Measurements from ENCODE around the gene RIC3.

Gene RIC3

DNA sequence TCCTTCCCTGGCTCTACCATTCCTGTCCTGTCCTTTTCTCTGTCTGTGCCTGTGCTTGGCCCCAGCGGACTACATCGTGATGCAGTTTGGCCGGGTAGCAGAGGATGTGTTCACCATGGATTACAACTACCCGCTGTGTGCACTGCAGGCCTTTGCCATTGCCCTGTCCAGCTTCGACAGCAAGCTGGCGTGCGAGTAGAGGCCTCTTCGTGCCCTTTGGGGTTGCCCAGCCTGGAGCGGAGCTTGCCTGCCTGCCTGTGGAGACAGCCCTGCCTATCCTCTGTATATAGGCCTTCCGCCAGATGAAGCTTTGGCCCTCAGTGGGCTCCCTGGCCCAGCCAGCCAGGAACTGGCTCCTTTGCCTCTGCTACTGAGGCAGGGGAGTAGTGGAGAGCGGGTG, 67.4 kb downstream of the RIC3 start:
- H3K4me1 ChIP-seq (ENCODE audit: insufficient read depth, low read length, severe bottlenecking) = no peaks in the 10 kb centered on the region
- H3K4me3 ChIP-seq (ENCODE audit: low read depth, low read length, poor library complexity, severe bottlenecking) = no peak overlapping the region
- no peaks in the 10 kb centered on the region for H3F3A ChIP-seq (ENCODE audit: insufficient read depth, low read length)
- no peak overlapping the region for H3K27ac ChIP-seq (ENCODE audit: low read depth, low read length, poor library complexity, severe bottlenecking)
- peaks cover 7% of the 10 kb centered on the region; the same call in 1 of the 2 replicates for H3K27me3 ChIP-seq (ENCODE audit: insufficient read depth, low read length)
- no peaks in the 10 kb centered on the region for H4K20me1 ChIP-seq (ENCODE audit: insufficient read depth, low read length)
- no peak overlapping the region for H3K4me2 ChIP-seq (ENCODE audit: low read length)
- no peaks in the 10 kb centered on the region for H3K9me3 ChIP-seq (ENCODE audit: low read length)
- no peaks in the 10 kb centered on the region for H3K36me3 ChIP-seq (ENCODE audit: insufficient read depth, low read length)
- H3K9ac ChIP-seq (ENCODE audit: low read length) = no peak overlapping the region
- TF ChIP-seq, protein P1, sequence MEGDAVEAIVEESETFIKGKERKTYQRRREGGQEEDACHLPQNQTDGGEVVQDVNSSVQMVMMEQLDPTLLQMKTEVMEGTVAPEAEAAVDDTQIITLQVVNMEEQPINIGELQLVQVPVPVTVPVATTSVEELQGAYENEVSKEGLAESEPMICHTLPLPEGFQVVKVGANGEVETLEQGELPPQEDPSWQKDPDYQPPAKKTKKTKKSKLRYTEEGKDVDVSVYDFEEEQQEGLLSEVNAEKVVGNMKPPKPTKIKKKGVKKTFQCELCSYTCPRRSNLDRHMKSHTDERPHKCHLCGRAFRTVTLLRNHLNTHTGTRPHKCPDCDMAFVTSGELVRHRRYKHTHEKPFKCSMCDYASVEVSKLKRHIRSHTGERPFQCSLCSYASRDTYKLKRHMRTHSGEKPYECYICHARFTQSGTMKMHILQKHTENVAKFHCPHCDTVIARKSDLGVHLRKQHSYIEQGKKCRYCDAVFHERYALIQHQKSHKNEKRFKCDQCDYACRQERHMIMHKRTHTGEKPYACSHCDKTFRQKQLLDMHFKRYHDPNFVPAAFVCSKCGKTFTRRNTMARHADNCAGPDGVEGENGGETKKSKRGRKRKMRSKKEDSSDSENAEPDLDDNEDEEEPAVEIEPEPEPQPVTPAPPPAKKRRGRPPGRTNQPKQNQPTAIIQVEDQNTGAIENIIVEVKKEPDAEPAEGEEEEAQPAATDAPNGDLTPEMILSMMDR (IDR thresholded peaks at IDR 0.05; ENCODE audit: low read length) = no peak
- no peak for TF ChIP-seq EZH2 (IDR thresholded peaks at IDR 0.05; ENCODE audit: borderline replicate concordance, low read length)
- H3K9me2 ChIP-seq (ENCODE audit: low read depth, low read length) = no peaks in the 10 kb centered on the region
- no peak overlapping the region for H2AFZ ChIP-seq (ENCODE audit: low read length)
- no peaks in the 10 kb centered on the region for H3K79me2 ChIP-seq (ENCODE audit: insufficient read depth, low read length)

DNA sequence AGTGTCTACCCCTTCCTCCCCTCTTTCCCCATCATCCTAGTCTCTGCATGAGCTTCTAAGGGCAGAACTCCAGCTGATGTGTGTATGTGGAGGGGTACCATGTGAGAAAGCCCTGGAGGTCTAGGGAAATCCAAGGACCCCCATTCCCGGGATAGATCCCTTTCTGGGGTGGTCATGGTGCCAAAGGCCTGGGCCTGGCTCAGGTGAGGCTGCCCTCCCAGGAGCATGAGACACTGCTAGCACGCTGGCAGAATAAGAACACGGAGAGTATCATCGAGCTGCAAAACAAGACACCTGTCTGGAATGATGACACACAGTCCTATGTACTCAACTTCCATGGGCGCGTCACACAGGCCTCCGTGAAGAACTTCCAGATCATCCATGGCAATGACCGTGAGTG, 68.2 kb downstream of the RIC3 start:
- H3K4me3 ChIP-seq (ENCODE audit: low read depth, low read length, poor library complexity, severe bottlenecking) = no peak overlapping the region
- no peak overlapping the region for H3K27ac ChIP-seq (ENCODE audit: low read depth, low read length, poor library complexity, severe bottlenecking)
- H3K4me2 ChIP-seq (ENCODE audit: low read length) = no peak overlapping the region
- no peaks in the 10 kb centered on the region for H3K9me2 ChIP-seq (ENCODE audit: low read depth, low read length)
- H3K9ac ChIP-seq (ENCODE audit: low read length) = no peak overlapping the region
- H3K4me1 ChIP-seq (ENCODE audit: insufficient read depth, low read length, severe bottlenecking) = no peaks in the 10 kb centered on the region
- no peaks in the 10 kb centered on the region for H3K36me3 ChIP-seq (ENCODE audit: insufficient read depth, low read length)
- H2AFZ ChIP-seq (ENCODE audit: low read length) = no peak overlapping the region
- H3K27me3 ChIP-seq (ENCODE audit: insufficient read depth, low read length) = peaks cover 5% of the 10 kb centered on the region; the same call in 1 of the 2 replicates
- H3K9me3 ChIP-seq (ENCODE audit: low read length) = no peaks in the 10 kb centered on the region
- TF ChIP-seq, protein P1 (IDR thresholded peaks at IDR 0.05; ENCODE audit: low read length) = no peak
- no peak for TF ChIP-seq EZH2 (IDR thresholded peaks at IDR 0.05; ENCODE audit: borderline replicate concordance, low read length)
- H3F3A ChIP-seq (ENCODE audit: insufficient read depth, low read length) = no peaks in the 10 kb centered on the region
- no peaks in the 10 kb centered on the region for H4K20me1 ChIP-seq (ENCODE audit: insufficient read depth, low read length)
- H3K79me2 ChIP-seq (ENCODE audit: insufficient read depth, low read length) = no peaks in the 10 kb centered on the region

DNA sequence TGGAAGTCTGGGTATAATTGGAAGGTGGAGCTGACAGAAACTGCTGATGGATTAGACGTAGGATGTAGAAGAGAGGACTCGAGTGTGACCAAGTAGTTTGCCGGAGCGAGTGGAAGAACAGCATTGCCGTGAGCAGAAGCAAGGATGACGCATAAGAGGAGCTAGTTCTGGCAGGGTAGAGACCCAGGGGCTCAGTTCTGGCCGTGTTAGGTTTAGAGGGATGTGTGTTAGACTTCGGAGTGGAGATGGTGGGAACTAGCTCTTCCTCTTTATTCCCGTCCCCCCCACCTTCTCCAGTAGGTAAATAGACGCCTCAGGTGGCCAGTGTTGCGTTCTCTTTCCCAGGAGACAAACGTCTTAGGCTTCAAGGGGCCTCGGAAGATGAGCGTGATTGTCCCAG, 68.7 kb downstream of the RIC3 start:
- H3F3A ChIP-seq (ENCODE audit: insufficient read depth, low read length) = no peaks in the 10 kb centered on the region
- no peaks in the 10 kb centered on the region for H3K9me3 ChIP-seq (ENCODE audit: low read length)
- no peak overlapping the region for H3K4me2 ChIP-seq (ENCODE audit: low read length)
- H3K9ac ChIP-seq (ENCODE audit: low read length) = no peak overlapping the region
- H3K27me3 ChIP-seq (ENCODE audit: insufficient read depth, low read length) = peaks cover under 1% of the 10 kb centered on the region; the same call in 1 of the 2 replicates
- H3K79me2 ChIP-seq (ENCODE audit: insufficient read depth, low read length) = no peaks in the 10 kb centered on the region
- H3K27ac ChIP-seq (ENCODE audit: low read depth, low read length, poor library complexity, severe bottlenecking) = no peak overlapping the region
- no peaks in the 10 kb centered on the region for H3K4me1 ChIP-seq (ENCODE audit: insufficient read depth, low read length, severe bottlenecking)
- H4K20me1 ChIP-seq (ENCODE audit: insufficient read depth, low read length) = no peaks in the 10 kb centered on the region
- no peaks in the 10 kb centered on the region for H3K9me2 ChIP-seq (ENCODE audit: low read depth, low read length)
- no peak overlapping the region for H3K4me3 ChIP-seq (ENCODE audit: low read depth, low read length, poor library complexity, severe bottlenecking)
- no peaks in the 10 kb centered on the region for H3K36me3 ChIP-seq (ENCODE audit: insufficient read depth, low read length)
- H2AFZ ChIP-seq (ENCODE audit: low read length) = no peak overlapping the region
- no peak for TF ChIP-seq EZH2 (IDR thresholded peaks at IDR 0.05; ENCODE audit: borderline replicate concordance, low read length)
- TF ChIP-seq, protein P1 (IDR thresholded peaks at IDR 0.05; ENCODE audit: low read length) = no peak

Data from OCI-LY1 (cell line).